ACHN (cell line): ENCODE data around the gene RAB44.

Experiments
- DNase-seq: peaks from one replicate; pipeline ENCODE4 v3.0.0-alpha.2; 2015
- in situ Hi-C: cut with HindIII; loops from 2 replicates; pipeline ENCODE4 v1.10.0; 2017; ENCODE audit warnings: low sequenced_read_pairs, low pct_ligation_motif_present, low pct_unique_long_range_greater_than_20kb

The RAB44 gene

DNA sequence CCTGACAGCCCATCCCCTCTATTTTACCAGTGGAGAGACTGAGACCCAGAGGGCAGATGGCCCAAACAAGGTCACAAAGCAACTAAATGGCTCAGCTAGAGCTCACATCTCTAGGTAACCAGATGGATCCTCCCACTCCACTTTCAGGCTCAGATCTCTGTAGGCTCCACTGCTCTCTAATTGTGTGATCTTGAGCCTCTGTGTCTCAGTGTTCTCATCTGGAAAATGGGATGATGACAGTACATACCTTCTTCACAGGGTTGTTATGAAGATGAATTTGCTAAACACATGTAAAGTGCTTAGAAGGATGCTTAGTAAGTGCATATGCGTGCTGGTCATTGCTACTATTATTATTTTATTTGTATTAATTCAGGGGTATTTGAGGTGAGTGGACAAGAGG lies 40.5 kb downstream of the RAB44 start:
- in situ Hi-C loops, result no loop called here
- no peak for DNase-seq

DNA sequence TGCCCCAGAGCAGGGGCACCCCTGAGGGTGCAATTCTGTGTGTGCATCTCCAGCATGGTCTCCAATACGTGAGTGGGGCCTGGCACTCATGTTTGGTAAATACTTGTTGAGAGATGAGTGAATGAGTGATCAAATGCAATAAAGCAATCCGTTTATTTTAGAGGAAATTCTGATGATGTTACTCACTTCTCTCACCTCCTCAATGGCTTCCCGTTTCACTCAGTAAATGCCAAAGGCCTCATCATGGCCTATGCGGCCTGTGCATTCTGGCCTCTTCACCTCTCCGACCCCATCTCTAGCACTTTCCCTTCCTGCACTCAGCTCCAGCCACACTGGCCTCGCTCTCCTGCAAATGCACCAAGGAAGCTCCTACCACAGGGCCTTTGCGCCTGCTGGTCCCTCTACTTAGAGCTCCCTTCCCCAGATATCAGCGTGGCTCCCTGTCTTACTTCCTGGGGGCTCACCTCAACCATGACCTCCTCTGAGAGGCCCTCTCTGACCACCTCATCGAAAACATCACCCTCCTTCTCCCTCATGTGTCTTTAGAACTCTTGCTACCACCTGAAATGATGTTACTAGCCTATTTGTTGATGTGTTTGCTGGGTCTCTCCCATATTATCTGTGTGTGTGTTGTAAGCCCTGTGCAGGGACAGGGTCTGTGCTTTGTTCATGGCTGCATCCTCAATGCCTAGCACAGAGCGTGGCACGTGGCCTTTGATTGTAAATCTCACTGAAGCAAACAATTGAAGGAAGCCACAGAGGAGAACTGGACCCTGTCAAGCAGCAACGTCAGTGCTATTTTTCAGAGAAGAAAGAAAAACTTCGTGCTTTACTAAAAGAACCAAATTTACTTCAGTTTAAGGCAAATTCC lies 42.6 kb downstream of the RAB44 start:
- DNase-seq, result no peak
- in situ Hi-C loops, result no loop called here

DNA sequence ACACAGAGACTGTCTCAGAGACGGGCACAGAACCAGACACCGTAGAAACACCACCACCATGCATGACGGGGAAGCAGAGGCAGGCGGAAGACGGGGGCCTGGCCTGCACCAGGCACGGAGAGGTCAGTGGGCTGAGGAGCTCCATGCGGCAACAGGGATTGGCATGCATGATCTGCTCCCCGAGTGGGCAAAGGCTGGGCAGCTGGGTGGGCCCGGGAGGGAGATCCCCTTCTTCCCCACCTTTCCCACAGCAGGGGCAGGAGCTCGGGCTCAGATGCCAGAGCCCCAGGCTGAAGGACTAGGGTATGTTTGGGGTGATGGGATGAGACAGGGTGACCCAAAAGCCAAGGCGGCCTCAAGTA lies 43.2 kb downstream of the RAB44 start:
- in situ Hi-C loops, result no loop called here
- no peak for DNase-seq

DNA sequence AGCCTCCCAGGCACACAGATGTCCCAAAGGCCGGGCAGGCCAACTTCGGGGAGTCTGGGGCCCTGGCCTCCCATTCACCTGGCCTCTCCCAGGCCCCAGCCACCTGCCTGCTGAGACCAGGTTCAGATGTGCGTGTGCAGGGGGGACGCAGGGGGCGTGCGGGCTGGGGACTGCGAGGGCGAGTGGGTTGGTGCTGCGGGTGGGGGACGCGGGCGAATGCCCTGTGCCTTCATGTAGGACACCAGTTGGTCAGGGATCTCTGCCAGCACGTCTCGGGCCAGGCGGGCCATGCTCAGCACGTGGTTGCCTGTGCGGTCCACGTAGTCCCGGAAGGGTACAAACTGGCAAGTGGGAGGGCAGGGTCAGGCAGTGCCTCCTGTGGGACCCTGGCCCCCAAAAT lies 44.5 kb downstream of the RAB44 start:
- no peak for DNase-seq
- in situ Hi-C loops, result no loop called here

DNA sequence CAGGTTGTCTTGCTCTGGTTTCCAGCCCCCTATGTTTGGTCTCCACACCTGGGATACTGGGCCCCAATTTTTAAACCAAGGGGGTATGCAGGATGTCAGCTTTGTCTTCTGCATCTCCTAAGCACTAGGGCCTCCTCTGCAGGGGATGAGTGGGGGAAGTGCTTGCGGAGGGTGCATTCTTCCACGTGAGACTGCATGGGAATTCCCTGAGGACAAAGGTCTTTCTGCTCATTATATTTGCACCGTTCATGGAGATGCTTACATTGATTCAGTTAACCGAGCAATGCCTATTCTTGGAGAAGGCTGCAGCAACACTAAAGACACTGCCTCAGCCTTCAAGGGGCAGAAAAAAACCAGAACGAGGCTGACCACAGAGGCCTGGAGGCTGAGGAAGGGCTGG lies 45.4 kb downstream of the RAB44 start:
- in situ Hi-C loops, result no loop called here
- DNase-seq, result no peak

DNA sequence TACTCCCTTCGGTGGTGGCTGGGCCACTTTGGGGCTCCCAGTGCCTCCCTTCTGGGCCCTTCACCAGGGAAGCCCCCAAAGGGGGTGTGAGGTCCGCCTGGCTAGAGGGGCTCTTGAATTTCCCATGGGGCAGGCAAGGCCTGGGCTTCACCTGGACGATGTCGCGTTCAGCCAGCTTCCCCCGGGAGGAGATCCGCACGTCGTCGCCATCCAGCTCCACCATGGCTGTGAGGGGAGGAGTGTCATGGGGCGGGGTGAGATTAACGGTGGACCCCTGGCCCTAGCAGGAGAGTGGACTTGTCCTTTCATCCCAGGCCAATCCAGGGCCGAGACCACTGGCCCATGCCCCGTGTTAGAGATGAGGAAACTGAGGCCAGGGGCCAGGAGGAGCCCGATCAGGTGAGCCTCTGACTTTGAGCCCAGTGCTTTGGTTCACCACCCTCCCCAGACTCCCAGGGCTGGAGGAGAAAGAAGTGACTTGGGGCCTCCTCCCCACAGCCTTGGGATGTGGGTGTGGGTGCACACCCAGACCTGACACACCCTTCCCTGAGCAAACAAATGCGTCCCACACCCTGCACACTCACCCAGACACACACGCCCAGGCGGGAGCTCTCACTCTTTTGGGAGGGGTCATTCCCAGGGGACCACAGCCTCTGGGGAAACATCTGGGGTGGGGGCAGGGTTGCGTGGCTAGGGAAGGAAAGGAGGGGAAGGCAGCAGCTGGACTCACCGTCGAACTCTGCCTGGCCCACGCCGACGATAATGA lies 46.1 kb downstream of the RAB44 start:
- no peak for DNase-seq
- in situ Hi-C loops, result no loop called here

DNA sequence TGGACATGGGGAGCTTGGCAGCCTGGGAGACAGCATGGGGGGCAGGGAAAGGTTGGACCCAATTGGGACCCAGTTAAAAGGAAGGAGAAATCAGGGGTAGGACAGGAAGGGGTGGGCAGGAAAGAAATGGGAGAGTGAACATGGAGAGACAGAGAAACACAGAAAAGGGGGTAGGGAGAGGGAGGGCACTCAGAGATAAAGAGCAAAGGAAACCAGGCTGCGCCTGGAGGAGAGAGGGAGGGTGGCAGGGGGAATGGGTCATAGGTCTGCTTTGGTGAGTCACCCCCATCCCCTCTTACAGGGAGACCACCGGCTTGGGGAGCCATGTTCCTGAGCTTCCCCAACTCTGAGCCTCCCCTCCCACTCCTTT lies 46.7 kb downstream of the RAB44 start:
- in situ Hi-C loops, result no loop called here
- DNase-seq, result no peak

DNA sequence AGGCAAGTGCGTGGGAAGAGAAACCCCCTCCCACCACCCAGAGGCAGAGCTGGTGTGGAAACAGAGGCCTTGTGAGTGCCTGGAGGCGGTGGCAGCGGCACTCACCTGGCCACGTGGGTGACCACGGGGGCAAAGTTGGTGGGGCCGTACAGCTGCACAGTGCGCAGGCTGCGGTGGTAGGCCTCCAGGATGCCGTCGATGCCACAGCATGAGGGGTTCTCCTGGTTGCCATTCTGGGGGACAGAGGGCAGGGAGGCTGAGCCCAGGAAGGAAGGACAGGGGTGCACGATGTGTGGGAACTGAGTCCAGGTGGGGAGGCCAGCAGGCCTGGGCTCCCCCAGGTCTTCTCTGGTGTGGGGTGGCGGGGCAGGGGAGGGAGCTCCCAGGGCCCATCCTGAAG lies 47.7 kb downstream of the RAB44 start:
- in situ Hi-C loops, result no loop called here
- no peak for DNase-seq

DNA sequence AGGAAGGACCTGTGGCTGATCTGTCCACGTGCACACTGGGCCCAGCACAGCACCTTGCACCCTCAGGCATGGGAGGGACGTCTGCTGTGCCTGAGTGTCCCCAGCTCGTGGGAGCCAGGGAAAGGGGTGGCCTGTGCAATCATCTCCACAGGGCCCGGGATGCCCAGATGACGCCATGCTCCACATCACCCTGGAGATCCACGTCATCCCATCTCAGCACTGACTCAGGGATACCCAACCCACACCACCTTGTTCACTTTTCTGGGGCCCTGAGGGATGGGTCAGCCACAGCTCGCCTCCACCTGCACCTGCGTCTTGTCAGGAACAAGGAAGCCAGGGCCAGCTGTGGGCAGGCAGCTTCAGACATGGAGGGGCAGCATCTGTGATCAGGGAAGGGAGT lies 48.2 kb downstream of the RAB44 start:
- in situ Hi-C loops, result no loop called here

DNA sequence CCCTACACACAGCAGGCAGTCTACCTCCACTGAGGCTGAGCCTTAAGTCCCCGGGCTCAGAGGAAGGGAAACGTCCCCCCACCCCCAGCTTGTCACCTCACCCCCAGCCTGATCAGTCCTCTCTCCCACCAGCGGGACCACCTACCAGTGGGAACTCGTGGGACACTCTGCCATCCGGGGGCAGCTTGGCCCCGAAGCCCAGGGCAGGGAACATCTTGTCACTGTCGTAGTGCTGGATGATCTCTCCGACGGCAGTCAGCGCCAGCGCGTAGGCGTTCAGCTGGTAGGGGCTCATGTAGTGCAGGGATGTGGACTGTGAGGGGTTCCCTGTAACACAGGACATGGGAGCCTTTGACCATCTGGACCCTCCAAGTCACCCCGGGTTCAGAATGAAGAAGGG lies 48.6 kb downstream of the RAB44 start:
- in situ Hi-C loops, result no loop called here
- no peak for DNase-seq

More for the DNA sequence above, 48.2 kb downstream of the RAB44 start:
- no peak for DNase-seq

DNA sequence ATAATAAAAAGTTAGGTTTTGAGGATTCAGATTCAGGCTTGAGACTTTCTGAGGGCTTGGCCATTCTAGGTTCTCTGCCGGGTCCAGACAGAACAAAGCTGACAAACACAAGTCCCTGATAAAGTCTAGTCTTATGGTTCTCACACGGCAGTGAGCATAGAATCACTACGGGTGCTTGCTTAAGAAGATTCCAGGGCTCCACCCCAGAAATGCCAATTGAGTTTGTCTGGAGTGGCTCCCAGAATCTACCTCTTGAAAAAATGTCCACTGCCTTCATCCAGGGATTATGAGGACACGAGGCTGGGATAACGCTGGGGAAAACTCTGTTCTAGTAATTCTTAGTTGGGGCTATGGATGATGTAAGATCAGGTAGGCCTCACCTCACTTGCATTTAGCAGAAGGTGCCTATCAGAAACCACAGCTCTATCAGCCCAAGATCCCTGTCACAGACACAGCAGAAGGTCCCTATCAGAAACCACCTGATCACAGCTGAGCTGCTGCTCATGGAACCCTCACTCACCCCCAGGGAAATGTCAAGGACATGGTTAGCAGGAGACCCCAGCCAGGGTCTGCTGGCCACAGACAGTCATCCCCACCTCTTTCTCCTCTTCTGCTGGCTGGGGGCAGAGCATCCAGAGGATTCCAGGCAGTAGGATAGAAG lies 52.3 kb downstream of the RAB44 start:
- in situ Hi-C loops, result no loop called here
- DNase-seq, result no peak

DNA sequence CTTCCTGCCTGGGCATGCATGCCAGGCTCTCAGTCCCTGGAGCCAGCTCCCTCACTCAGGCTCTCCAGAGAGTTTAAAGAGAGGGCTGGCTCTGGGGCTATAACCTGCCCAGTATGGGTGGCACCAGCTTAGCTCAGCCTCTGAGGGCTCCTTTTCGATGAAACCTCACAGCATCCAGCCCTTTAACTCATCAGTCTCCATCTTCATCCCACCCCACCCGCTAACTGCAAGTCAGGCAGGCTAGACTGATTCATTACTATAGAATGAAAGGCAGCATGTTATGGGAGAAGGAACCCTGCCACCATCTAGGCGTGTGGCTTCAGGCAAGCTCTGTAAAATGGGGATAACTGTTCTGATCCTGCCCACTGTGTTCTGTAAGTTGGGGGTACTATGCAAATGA lies 53.5 kb downstream of the RAB44 start:
- in situ Hi-C loops, result no loop called here
- DNase-seq, result no peak

DNA sequence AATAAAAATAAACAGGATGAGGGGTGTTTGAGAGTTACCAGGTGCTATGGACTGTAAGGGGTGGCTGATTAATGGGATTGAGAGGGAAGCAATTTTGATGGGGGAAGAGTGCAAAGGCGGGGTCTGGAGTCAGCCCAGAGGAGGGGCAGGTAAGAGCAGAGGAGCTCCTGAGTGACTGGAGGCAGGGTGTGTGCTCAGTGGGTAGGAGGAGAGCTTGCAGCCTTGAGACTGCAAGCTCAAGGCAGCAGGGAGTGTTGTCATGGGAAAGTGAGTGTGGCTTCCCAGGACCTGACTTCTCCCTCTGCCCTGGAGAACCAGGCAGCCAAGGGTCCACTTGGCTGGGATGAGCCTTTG lies 54.2 kb downstream of the RAB44 start:
- in situ Hi-C loops, result no loop called here
- DNase-seq, result no peak

DNA sequence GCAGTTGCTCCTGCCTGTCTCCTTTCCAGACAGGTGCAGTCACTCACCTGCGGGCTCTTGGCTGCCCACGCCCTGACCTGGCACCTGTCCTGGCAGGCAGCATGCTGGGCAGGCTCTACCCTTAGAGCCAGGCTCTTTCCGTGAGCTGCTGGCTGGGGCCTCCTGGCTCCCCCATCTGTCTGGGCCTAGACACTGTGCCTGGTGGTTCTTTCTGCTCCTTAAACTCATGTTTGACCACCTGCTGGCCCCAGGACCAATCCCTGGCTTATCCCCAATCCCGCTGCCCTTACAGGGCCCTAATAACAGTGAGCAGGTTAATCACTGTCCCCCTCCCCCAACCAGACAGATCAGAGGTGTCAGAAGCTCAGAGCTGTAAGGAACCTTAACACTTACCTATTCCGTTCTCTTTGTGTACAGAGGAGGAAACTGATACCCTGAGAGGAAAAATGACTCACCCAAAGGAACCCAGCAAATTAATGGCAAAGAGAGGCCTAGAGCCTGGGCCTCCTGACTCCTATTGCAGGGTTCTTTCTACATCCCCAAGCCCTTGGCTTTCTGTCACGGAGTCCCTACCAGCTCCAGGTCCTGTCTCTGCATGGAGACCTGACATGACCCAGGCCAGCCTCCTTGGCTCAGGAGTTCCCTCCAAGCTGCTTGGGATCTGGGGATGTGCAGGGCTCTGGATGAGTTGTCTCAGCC lies 54.7 kb downstream of the RAB44 start:
- no peak for DNase-seq
- in situ Hi-C loops, result no loop called here

DNA sequence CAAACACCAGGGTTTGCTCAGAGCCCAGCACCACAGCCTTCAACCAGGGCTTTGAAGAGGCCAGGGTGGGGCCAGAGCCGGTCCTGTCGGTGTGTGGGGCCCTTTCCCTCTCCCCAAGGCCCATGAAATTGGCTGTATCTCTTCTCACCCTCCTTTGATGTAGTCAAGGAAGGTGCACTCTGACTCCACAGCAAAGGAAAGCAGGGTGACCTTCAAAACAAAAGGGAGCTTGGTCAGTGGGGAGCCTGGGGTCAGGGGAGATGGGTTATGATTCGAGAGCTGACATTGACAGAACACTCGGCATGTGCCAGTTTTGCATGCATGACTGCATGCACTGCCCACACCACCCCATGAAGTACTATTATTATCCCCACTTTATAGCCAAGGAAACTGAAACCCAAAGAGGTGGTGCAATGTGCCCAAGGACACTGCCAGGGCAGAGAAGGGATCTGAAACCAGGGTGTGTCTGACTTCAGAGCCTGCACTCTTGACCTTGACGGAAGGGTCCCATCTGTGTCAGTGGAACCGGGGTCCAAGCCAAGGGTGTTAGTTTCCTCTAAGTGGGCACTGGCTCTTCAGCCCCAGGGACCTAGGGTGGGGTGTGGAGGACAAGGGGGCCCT lies 55.4 kb downstream of the RAB44 start:
- no peak for DNase-seq
- in situ Hi-C loops, result no loop called here

DNA sequence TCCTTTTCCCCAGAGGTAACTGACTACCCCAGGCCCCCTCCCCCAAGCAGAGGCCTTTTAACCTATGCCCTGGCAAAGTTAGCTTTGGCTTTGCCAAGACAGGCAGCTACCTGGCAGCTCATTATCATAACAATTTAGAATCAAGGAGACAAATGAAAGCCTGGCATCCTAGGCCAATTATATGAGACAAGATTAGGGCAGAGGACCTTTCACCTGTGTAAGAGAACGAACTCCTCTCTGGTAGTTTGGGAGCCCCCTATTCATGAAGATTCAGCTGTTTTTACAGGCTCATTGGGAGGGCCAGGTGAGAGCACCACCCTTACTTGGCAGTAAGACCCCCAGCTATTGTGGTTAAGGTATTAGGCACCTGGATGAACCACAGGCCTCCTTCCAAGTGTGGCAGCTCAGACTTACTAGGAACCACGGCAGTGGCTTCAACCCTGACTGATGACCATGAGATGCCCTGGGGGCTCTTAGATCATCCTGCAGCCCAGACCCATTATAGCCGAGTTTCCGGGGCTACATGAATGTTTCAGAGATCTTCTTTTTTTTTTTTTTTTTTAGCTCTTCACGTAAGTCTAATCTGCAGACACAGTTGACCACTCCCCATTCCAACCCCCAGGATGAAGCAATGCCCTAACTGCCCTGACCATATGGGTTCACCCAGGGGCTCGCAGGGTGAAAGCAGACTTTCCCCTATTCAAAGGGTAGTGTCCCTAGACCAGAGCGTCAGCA lies 56.2 kb downstream of the RAB44 start:
- no peak for DNase-seq
- in situ Hi-C loops, result no loop called here

DNA sequence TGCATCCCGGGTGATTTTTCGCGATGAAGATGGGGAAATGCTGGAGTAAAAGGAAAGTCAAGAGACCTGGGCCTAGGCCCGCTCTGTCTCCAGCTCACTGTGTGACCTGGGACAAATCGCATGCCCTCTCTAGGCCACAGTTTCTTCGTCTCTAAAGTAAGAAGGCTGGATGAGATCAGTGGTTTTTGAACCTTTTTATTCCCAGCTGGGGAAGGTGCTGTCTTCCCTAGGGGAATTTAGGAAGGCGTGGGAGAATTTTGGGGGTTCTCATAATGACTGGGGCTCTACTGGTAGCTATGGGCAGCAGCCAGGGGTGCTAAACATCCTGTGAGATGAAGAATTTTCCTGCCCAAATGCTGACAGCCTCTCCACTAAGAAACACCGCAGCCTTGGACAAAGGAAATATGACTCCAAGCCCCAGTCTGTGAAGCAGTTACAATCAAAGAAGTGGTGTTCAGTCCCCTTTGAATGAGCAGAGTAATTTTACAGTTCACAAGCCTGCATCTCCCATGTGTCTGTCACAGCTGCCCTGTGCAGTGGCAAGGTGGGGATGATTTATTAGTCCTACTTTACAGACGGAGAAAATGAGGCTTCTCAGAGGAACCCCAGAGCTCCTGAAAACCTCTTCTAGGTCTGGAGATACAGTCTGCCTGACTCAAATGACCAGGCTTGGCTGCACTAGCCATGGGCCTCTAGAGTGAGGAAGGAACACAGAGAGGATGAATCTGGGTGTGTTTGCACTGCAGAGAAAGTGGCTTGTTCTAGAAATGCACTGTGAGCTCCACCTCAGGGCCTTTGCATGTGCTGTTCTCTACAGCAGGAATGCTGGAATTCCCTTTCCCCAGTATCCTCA lies 57.2 kb downstream of the RAB44 start:
- DNase-seq, result no peak
- in situ Hi-C loops, result no loop called here
